ENCODE results near the gene KCNMA1. TPM values are rescaled to one million over a fixed set of nuclear protein-coding genes. Genes with fewer than 3 reads are reported as not detected.

KCNMA1 gene
- polyA plus RNA-seq, 1 experiment, result 21.4 TPM

DNA sequence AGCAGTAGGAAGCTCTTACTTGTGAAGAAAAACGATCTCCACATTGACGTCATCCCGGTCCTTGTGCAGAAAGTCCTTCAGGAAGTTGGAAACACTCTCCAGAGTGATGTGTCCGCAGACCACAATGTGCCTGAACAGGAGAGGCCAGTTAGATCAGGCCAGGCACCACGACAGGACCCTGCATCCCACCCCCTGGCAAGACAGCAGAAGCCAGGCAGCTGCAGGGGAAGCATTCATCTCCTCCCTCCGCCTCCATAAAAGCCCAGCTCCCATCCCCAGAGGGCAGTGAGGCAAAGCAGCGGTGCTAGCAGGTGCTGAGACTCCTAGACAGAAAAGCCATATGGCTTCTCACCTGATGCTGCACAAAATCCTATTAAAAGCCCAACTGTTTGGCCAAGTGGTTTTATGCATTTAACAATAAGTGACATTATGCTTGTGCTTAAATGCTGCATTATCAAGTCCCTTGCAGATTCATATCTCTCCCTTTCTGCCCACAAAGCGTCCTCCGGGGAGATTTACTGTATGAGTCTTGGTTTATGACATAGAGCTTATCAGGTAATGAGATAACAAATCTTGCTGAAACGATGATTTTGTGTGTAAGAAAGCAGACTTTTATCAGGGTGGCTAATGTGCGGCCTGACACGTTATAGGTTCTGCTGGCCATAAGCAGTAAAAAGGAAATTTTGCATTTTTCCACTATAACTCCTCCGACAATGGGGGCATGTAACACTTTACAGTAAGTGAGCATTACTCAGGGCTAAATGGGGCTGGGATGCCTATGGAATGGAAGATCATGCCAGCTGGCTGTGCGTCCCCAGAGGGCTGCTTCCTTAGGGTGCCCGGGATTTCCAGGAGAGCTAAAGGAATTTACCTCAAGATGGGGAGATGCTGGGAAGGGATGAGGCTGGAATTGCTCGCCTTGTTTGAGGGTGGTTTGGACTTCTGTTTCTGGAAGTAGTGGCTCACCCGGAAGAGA, 546.9 kb downstream of the KCNMA1 start:
- no peak overlapping the region for H3K4me3 ChIP-seq (ENCODE audit: low read depth, low read length)
- ChIA-PET POLR2A (no interaction called here), CTCF (interaction anchor here (1.2 kb wide), 1 partner anchor 14 kb away, joined by 6 read pairs; no protein-coding TSS in a partner anchor)
- H3K36me3 ChIP-seq (ENCODE audit: control insufficient read depth, insufficient read depth, low read length), result no peaks in the 10 kb centered on the region
- H3K27me3 ChIP-seq (ENCODE audit: control insufficient read depth, insufficient read depth, low read length), result no peaks in the 10 kb centered on the region
- TF ChIP-seq, protein P1, sequence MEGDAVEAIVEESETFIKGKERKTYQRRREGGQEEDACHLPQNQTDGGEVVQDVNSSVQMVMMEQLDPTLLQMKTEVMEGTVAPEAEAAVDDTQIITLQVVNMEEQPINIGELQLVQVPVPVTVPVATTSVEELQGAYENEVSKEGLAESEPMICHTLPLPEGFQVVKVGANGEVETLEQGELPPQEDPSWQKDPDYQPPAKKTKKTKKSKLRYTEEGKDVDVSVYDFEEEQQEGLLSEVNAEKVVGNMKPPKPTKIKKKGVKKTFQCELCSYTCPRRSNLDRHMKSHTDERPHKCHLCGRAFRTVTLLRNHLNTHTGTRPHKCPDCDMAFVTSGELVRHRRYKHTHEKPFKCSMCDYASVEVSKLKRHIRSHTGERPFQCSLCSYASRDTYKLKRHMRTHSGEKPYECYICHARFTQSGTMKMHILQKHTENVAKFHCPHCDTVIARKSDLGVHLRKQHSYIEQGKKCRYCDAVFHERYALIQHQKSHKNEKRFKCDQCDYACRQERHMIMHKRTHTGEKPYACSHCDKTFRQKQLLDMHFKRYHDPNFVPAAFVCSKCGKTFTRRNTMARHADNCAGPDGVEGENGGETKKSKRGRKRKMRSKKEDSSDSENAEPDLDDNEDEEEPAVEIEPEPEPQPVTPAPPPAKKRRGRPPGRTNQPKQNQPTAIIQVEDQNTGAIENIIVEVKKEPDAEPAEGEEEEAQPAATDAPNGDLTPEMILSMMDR (IDR thresholded peaks at IDR 0.05; ENCODE audit: insufficient read depth, low read depth, low read length), result no peak
- DNase-seq (ENCODE audit: low read depth), result no peak

DNA sequence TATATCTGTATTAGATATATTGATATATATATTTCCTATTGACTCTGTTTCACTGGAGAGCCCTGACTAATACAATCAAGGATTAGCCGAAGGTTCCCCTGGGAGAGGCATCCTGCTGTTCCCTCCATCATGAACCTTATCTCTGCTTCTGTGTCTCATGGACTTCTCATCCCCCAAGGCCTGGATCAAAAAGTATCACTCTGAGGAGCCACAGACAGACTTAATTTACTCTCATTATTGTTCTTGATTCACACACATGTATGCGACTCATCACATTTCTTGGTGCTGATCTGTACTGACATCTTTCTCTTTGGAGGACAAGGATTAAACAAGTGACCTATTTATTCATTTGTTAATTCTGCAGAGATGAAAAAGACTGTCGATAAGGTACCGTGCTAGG, 550.2 kb downstream of the KCNMA1 start:
- CTCF ChIA-PET, result interaction anchor here (1.3 kb wide), 1 partner anchor 14 kb away, joined by 3 read pairs; no protein-coding TSS in a partner anchor
- no peak overlapping the region for H3K4me3 ChIP-seq (ENCODE audit: low read depth, low read length)
- no peaks in the 10 kb centered on the region for H3K36me3 ChIP-seq (ENCODE audit: control insufficient read depth, insufficient read depth, low read length)
- POLR2A ChIA-PET, result no interaction called here
- H3K27me3 ChIP-seq (ENCODE audit: control insufficient read depth, insufficient read depth, low read length), result no peaks in the 10 kb centered on the region
- TF ChIP-seq, protein P1 (IDR thresholded peaks at IDR 0.05; ENCODE audit: insufficient read depth, low read depth, low read length), result no peak
- no peak for DNase-seq (ENCODE audit: low read depth)

DNA sequence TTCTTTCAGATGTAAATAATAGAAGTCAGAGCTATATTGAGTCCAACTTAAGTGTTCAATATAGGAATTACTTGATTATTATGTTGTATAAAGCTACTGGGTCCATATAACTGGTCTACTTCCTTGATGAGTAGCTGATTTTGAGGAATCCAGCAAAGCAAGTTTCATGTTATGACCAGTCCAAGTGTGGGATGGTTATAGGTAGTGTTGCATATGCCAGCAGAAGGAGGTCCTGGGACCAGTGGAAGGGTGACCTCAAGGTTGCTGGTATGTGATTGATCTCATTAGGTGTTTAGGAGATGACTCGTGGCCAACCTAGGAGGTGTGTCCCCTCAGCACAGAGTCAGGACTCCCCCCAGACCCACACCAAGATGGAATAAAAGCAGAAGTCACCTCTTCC, 551.5 kb downstream of the KCNMA1 start:
- CTCF ChIA-PET, result no interaction called here
- DNase-seq (ENCODE audit: low read depth), result no peak
- Histone ChIP-seq H3K4me3 (ENCODE audit: low read depth, low read length) (no peak overlapping the region), H3K36me3 (ENCODE audit: control insufficient read depth, insufficient read depth, low read length) (no peaks in the 10 kb centered on the region), H3K27me3 (ENCODE audit: control insufficient read depth, insufficient read depth, low read length) (no peaks in the 10 kb centered on the region)
- POLR2A ChIA-PET, result no interaction called here
- TF ChIP-seq, protein P1 (IDR thresholded peaks at IDR 0.05; ENCODE audit: insufficient read depth, low read depth, low read length), result no peak

DNA sequence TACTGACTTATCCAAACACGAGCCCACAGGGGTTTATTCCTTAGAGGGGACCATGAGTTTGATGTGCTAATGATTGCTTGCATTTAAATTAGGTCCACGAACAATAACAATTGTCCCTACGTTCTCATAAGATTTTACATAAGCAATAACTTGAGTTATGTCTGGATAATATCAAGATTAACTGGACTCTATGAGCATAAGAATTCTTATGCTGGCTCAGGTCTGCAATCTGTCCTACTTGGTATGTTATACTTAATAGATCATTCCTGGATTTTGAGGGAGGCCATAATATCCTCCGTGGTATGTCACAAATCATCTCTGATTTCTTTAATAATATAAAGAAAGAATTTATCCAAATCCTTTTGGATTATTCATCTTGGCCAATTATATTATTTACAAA, 552.3 kb downstream of the KCNMA1 start:
- DNase-seq (ENCODE audit: low read depth), result no peak
- Histone ChIP-seq H3K36me3 (ENCODE audit: control insufficient read depth, insufficient read depth, low read length) (no peaks in the 10 kb centered on the region), H3K27me3 (ENCODE audit: control insufficient read depth, insufficient read depth, low read length) (no peaks in the 10 kb centered on the region), H3K4me3 (ENCODE audit: low read depth, low read length) (no peak overlapping the region)
- TF ChIP-seq, protein P1 (IDR thresholded peaks at IDR 0.05; ENCODE audit: insufficient read depth, low read depth, low read length), result no peak
- ChIA-PET POLR2A (no interaction called here), CTCF (no interaction called here)

DNA sequence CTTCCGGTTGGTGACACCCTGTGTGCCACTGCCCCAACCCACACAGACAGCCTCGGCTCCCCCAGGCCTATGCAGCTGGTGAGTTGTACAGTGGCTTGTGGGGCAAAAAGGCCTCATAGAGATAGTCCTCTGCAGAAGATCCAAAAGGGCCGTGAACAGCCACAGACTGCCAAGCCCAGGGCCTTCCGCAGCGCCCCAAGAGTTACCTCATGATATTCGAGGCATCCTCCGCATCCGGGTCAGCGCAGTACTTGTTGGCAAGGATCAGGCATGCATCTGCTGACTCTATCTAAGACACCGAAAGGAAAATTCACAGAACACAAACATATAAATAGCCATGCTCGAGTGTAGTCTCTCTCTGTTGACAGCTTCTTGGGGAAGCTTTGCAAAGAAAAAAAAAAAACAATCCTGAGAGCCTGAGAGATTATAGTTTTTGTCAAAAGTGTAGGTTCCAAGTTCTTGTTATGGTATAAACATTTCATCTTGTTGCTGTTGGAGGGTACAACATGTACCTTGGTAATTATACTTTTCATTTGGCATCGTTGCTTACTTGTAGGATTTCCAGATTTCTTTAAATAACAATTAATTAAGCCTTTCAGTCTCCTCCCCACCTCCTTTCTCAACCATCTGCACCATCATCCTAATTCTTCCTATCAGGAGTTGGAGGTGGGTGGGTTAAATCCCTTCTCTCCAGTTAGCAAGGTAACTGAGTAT, 553.0 kb downstream of the KCNMA1 start:
- no peak overlapping the region for H3K4me3 ChIP-seq (ENCODE audit: low read depth, low read length)
- DNase-seq (ENCODE audit: low read depth), result no peak
- TF ChIP-seq, protein P1 (IDR thresholded peaks at IDR 0.05; ENCODE audit: insufficient read depth, low read depth, low read length), result no peak
- no peaks in the 10 kb centered on the region for H3K27me3 ChIP-seq (ENCODE audit: control insufficient read depth, insufficient read depth, low read length)
- ChIA-PET CTCF (no interaction called here), POLR2A (interaction anchor here (0.5 kb wide), 1 partner anchor 683 kb away, joined by 3 read pairs; no protein-coding TSS in a partner anchor)
- no peaks in the 10 kb centered on the region for H3K36me3 ChIP-seq (ENCODE audit: control insufficient read depth, insufficient read depth, low read length)
